MM.1S (cell line): Measurements from ENCODE around the gene AMPH.

Source experiments
- EZH2 ChIP-seq: fragments of 300-600 bp; sonication (generic); optimal IDR thresholded peaks from 2 replicates; pipeline ENCODE3; 2017; ENCODE audit warnings: low read depth, mild to moderate bottlenecking, antibody characterized with exemption, low read length, mixed read lengths
- EZH2phosphoT487 ChIP-seq: fragments of 300-600 bp; sonication (generic); IDR thresholded peaks from 2 replicates; pipeline ENCODE4 v1.6.1; 2018; ENCODE audit warnings: antibody characterized with exemption, low read length
- TF ChIP-seq, protein P1 (sequence below): fragments of 300-600 bp; sonication (generic); IDR thresholded peaks from 2 replicates; pipeline ENCODE4 v1.5.1; 2016; ENCODE audit warnings: antibody characterized with exemption, low read length, mixed read lengths

DNA sequence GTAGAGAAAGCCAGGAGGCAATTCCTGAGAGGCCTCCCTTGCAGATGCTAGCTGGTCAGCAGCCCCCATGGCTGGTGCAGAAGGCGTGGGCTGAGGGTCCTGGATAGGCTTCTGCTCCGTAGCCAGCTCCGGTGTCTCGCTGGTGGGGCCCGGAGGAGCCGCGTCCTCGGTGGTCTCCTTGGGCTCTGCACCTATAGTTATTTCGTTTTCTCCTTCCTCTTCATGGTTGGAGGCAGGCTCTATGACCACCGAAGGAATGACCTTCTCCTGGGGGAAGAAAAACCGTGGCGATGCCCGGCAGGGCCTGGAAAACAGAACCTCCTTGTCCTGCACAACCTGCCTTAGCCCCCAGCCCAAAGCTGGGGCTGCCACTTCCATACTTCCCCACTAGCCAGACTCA lies 239.4 kb downstream of the AMPH start:
- TF ChIP-seq, protein P1, sequence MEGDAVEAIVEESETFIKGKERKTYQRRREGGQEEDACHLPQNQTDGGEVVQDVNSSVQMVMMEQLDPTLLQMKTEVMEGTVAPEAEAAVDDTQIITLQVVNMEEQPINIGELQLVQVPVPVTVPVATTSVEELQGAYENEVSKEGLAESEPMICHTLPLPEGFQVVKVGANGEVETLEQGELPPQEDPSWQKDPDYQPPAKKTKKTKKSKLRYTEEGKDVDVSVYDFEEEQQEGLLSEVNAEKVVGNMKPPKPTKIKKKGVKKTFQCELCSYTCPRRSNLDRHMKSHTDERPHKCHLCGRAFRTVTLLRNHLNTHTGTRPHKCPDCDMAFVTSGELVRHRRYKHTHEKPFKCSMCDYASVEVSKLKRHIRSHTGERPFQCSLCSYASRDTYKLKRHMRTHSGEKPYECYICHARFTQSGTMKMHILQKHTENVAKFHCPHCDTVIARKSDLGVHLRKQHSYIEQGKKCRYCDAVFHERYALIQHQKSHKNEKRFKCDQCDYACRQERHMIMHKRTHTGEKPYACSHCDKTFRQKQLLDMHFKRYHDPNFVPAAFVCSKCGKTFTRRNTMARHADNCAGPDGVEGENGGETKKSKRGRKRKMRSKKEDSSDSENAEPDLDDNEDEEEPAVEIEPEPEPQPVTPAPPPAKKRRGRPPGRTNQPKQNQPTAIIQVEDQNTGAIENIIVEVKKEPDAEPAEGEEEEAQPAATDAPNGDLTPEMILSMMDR: no peak
- TF ChIP-seq EZH2phosphoT487 (no peak), EZH2 (no peak)
